ENCODE data around the gene PHF12.

PHF12 gene

GRCh38 chr17:28902819-28903545 is 48.3 kb downstream of the PHF12 start, which contains the start of gene DHRS13:
Gene DHRS13, minus strand, starts transcription at chr17:28903079. Its CDS starts 135 bp downstream, at chr17:28902944.
- no peak within 1 kb of the TSS for H4K91ac ChIP-seq (ENCODE audit: low read length)
- peaks cover 24% of the 10 kb centered on the region for H3K79me1 ChIP-seq (replicated peaks; ENCODE audit: low read length, poor library complexity, severe bottlenecking)

DNA sequence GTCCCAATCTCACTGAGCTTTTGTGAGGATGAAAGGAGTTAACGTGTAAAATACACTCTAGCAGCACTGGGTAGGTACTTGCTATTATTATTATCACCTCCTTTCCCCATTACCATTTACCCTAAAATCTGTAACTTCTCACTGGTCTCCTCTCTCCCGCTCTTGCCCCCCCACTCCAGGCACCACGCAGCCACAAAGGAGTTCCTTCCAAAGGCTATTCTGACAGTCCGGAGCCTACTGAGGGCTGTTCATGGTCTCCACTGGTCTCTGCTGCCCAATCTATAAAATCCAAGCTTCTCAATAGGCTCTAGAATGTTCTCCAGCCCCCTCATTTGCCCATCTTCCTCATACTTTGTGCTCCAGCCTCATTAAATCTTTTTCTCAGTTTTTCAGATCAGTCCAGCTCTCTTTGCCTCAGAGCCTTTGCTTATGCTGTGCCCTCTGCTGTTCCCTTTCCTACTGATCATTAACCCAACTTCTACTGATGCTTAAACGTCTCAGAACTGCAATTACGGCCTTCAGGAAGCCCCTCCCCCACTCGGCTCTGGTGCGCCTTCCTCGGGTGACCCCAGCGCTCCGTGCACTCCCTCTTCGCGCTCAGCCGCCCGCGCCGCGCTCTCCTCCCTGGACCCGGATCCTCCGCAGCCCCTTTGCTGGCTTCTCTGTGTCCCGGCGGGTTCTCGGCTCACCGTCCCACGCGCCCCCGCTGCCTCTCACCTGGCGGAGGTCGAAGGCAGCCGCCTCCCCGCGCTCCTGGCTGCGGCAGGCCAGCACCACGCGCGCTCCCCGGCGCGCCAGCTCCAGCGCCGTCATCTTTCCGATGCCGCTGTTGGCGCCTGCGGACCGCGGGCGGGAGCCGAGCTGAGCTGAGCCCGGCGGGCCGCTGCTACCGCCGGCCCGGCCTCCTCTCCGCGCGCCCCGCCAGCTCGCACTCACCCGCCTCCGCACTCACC is 49.2 kb downstream of the PHF12 start:
- Histone ChIP-seq H3K4me3 (ENCODE audit: insufficient read depth in 1 of 2, low read depth in 1 of 2, low read length in 2 of 2) (peak overlapping the region; percentile 70 to 86), H3K4me1 (ENCODE audit: control insufficient read depth, insufficient read depth, low read depth, low read length) (peaks cover 21% of the 10 kb centered on the region), H2BK15ac (ENCODE audit: low read depth, poor library complexity, severe bottlenecking) (peak overlapping the region; percentile 23), H3K27ac (ENCODE audit: low read length, poor library complexity, severe bottlenecking) (no peak overlapping the region), H4K91ac (ENCODE audit: low read length) (no peak overlapping the region), H3K9me3 (ENCODE audit: control insufficient read depth, low read length) (no peaks in the 10 kb centered on the region), H2BK120ac (ENCODE audit: low read depth, low read length) (no peak overlapping the region), H4K8ac (ENCODE audit: low read length) (no peak overlapping the region), H2BK12ac (ENCODE audit: low read length in 2 of 2) (peak overlapping the region in 1 of 2 experiments; percentile 80), H3K4me2 (ENCODE audit: low read length, poor library complexity, severe bottlenecking) (peak overlapping the region; percentile 95), H2BK5ac (ENCODE audit: low read depth, low read length, poor library complexity, severe bottlenecking) (no peak overlapping the region), H3K27me3 (ENCODE audit: control insufficient read depth in 1 of 2, insufficient read depth in 1 of 2, low read length in 2 of 2) (no peaks in the 10 kb centered on the region), H2AK5ac (ENCODE audit: low read length, severe bottlenecking) (no peak overlapping the region), H3K9ac (ENCODE audit: low read length) (peak overlapping the region; percentile 83), H3K23ac (ENCODE audit: low read length in 2 of 2) (peak overlapping the region in 1 of 2 experiments; percentile 42), H2AFZ (ENCODE audit: low read depth, low read length) (peak overlapping the region; percentile 89), H3K14ac (ENCODE audit: low read length in 2 of 2) (no peak overlapping the region), H3K4ac (ENCODE audit: low read depth in 1 of 2, low read length in 2 of 2) (no peak overlapping the region), H3K36me3 (ENCODE audit: control insufficient read depth in 1 of 2, insufficient read depth in 2 of 2, low read depth in 1 of 2, low read length in 2 of 2) (peaks cover 23 to 34% of the 10 kb centered on the region in 2 experiments), H3K79me1 (replicated peaks; ENCODE audit: low read length, poor library complexity, severe bottlenecking) (peaks cover 18% of the 10 kb centered on the region), H3K18ac (ENCODE audit: low read depth in 1 of 2, low read length in 2 of 2) (peak overlapping the region; percentile 58 to 71)
- WGBS = 4% methylated on average over 56 of the region's 62 CpGs
- DNase-seq = peak; percentile 57

More at GRCh38 chr17:28902819-28903545, 48.3 kb downstream of the PHF12 start, which contains the start of gene DHRS13:
- WGBS = 4% methylated on average over 50 of the region's 55 CpGs
- Histone ChIP-seq H2AFZ (ENCODE audit: low read depth, low read length) (peak within 1 kb of the TSS; percentile 89), H3K9me3 (ENCODE audit: control insufficient read depth, low read length) (no peaks in the 10 kb centered on the region), H2AK5ac (ENCODE audit: low read length, severe bottlenecking) (no peak within 1 kb of the TSS), H3K4me3 (ENCODE audit: insufficient read depth in 1 of 2, low read depth in 1 of 2, low read length in 2 of 2) (peak within 1 kb of the TSS; percentile 70 to 86), H3K18ac (ENCODE audit: low read depth in 1 of 2, low read length in 2 of 2) (peak within 1 kb of the TSS; percentile 58 to 71), H3K4me2 (ENCODE audit: low read length, poor library complexity, severe bottlenecking) (peak within 1 kb of the TSS; percentile 95), H3K36me3 (ENCODE audit: control insufficient read depth in 1 of 2, insufficient read depth in 2 of 2, low read depth in 1 of 2, low read length in 2 of 2) (peaks cover 29 to 39% of the 10 kb centered on the region in 2 experiments), H2BK120ac (ENCODE audit: low read depth, low read length) (no peak within 1 kb of the TSS), H3K14ac (ENCODE audit: low read length in 2 of 2) (no peak within 1 kb of the TSS), H4K8ac (ENCODE audit: low read length) (peak within 1 kb of the TSS; percentile 52), H2BK12ac (ENCODE audit: low read length in 2 of 2) (peak within 1 kb of the TSS in 1 of 2 experiments; percentile 80), H3K27ac (ENCODE audit: low read length, poor library complexity, severe bottlenecking) (no peak within 1 kb of the TSS), H3K23ac (ENCODE audit: low read length in 2 of 2) (peak within 1 kb of the TSS in 1 of 2 experiments; percentile 42), H3K4ac (ENCODE audit: low read depth in 1 of 2, low read length in 2 of 2) (no peak within 1 kb of the TSS), H3K4me1 (ENCODE audit: control insufficient read depth, insufficient read depth, low read depth, low read length) (peaks cover 18% of the 10 kb centered on the region), H2BK5ac (ENCODE audit: low read depth, low read length, poor library complexity, severe bottlenecking) (no peak within 1 kb of the TSS), H3K27me3 (ENCODE audit: control insufficient read depth in 1 of 2, insufficient read depth in 1 of 2, low read length in 2 of 2) (no peaks in the 10 kb centered on the region), H3K9ac (ENCODE audit: low read length) (peak within 1 kb of the TSS; percentile 83), H2BK15ac (ENCODE audit: low read depth, poor library complexity, severe bottlenecking) (peak within 1 kb of the TSS; percentile 23)
- DNase-seq = peak; percentile 88

DNA sequence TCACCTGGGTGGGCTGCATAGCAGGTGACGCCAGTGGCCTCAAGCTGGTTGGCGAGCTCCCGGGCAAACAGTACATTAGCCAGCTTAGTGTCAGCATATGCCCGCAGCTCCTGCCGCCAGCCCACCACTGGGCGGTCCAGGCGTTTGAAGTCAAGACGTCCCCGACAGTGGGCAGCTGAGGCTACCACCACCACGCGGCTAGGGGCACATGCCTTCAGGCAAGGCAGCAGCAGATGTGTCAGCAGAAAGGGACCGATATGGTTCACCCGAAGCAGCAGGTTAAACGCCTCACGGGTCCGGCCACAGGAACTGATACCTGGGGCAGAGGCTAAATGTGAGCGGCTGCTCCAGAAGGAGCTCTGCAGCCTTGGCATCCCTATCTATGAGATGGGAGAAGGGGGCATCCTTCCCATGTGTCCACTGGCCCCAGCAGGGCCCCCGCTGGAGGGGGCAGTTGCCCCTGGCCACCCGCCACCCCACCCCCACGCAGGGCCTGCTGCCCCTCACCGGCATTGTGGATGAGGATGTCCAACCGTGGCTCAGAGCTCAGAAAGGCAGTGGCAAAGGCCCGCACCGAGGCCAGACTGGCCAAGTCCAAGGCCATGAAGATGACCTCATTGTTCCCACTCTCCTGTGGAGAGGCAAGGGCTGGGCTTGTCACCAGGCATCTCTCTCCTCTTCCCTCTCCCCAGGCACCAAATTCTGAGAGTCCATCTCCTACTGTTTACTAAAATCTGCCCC is 50.2 kb downstream of the PHF12 start:
- H3K4me1 ChIP-seq (ENCODE audit: control insufficient read depth, insufficient read depth, low read depth, low read length) = peaks cover 22% of the 10 kb centered on the region
- H3K36me3 ChIP-seq (ENCODE audit: control insufficient read depth in 1 of 2, insufficient read depth in 2 of 2, low read depth in 1 of 2, low read length in 2 of 2) = peaks cover 13 to 24% of the 10 kb centered on the region in 2 experiments
- H2BK5ac ChIP-seq (ENCODE audit: low read depth, low read length, poor library complexity, severe bottlenecking) = no peak overlapping the region
- no peak overlapping the region for H3K18ac ChIP-seq (ENCODE audit: low read depth in 1 of 2, low read length in 2 of 2)
- no peak overlapping the region for H3K4ac ChIP-seq (ENCODE audit: low read depth in 1 of 2, low read length in 2 of 2)
- no peak overlapping the region for H3K4me2 ChIP-seq (ENCODE audit: low read length, poor library complexity, severe bottlenecking)
- no peak overlapping the region for H3K14ac ChIP-seq (ENCODE audit: low read length in 2 of 2)
- 95% methylated on average over 24 of the region's 24 CpGs for WGBS
- peak overlapping the region; percentile 43 for H4K91ac ChIP-seq (ENCODE audit: low read length)
- H3K9me3 ChIP-seq (ENCODE audit: control insufficient read depth, low read length) = no peaks in the 10 kb centered on the region
- no peak overlapping the region for H4K8ac ChIP-seq (ENCODE audit: low read length)
- no peak for DNase-seq
- H3K9ac ChIP-seq (ENCODE audit: low read length) = peak overlapping the region; percentile 83
- H2AFZ ChIP-seq (ENCODE audit: low read depth, low read length) = no peak overlapping the region
- no peak overlapping the region for H2BK12ac ChIP-seq (ENCODE audit: low read length in 2 of 2)
- no peak overlapping the region for H2AK5ac ChIP-seq (ENCODE audit: low read length, severe bottlenecking)
- H2BK15ac ChIP-seq (ENCODE audit: low read depth, poor library complexity, severe bottlenecking) = no peak overlapping the region
- no peaks in the 10 kb centered on the region for H3K27me3 ChIP-seq (ENCODE audit: control insufficient read depth in 1 of 2, insufficient read depth in 1 of 2, low read length in 2 of 2)
- no peak overlapping the region for H2BK120ac ChIP-seq (ENCODE audit: low read depth, low read length)
- peak overlapping the region in 1 of 2 experiments; percentile 86 for H3K4me3 ChIP-seq (ENCODE audit: insufficient read depth in 1 of 2, low read depth in 1 of 2, low read length in 2 of 2)
- no peak overlapping the region for H3K27ac ChIP-seq (ENCODE audit: low read length, poor library complexity, severe bottlenecking)
- peaks cover 10% of the 10 kb centered on the region for H3K79me1 ChIP-seq (replicated peaks; ENCODE audit: low read length, poor library complexity, severe bottlenecking)
- H3K23ac ChIP-seq (ENCODE audit: low read length in 2 of 2) = no peak overlapping the region

Measured in mesenchymal stem cell (in vitro differentiated cells and primary cell).